Astrocyte of the spinal cord (primary cell): Measurements from ENCODE around the gene TBX2.

Experiments used
- DNase-seq: peaks from one replicate; pipeline ENCODE4 v3.0.0; 2011; ENCODE audit warnings: low read depth, low spot score
- H3K4me3 ChIP-seq: 2 replicates; pipeline ENCODE4 v1.5.1; 2011; ENCODE audit warnings: low read depth, mild to moderate bottlenecking, low read length, moderate library complexity
- in situ Hi-C: cut with HindIII; loops from 2 replicates; pipeline ENCODE4 v1.10.0; 2017; ENCODE audit warnings: low sequenced_read_pairs
- TF ChIP-seq, protein P1 (sequence below): IDR thresholded peaks from 2 replicates; pipeline ENCODE4 v1.5.1; 2012; ENCODE audit warnings: low read depth, mild to moderate bottlenecking, low read length, inconsistent platforms

Gene TBX2

GRCh38 chr17:61413661-61414126 is 14.1 kb downstream of the TBX2 start:
- in situ Hi-C loops, result no loop called here
- no peak for DNase-seq
- H3K4me3 ChIP-seq, result no peak overlapping the region

DNA sequence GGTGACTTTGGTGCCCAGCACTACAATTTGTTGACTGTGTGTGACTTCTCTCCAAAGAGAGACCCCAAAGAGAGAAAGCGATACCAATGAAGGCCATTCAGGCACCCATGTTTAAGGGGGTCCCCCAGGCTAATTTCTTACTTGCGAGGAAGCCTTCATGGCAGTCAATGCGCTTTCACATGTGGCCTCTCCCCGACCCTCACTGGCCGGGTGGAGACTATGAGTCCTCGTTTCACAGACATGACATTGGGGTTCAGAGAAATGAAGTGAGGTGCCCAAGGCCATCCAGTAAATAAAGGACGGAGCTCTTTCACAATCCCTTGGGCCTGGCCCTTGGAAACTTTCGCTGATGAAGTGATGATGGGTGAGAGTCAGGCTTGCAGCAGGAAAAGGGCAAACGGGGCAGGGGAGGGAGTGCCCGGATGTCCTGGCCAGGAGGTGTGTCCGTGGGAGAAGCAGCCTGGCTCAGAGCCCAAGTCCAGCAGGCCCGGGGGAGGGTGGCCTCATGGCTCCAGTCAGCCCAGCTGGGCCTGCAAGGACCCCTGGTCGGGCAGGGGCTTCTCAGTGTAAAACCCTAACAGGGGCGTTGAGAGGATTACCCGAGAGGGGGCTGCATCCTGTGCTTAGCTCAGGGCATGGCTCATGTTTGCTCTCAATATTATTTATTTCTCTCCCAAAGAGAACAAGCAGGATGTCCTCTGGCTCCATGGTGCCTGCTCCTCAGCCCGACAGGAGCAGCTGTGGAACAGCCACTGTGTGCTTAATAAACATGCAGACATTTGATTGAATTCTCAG is 14.7 kb downstream of the TBX2 start:
- in situ Hi-C loops, result no loop called here
- no peak for DNase-seq
- no peak overlapping the region for H3K4me3 ChIP-seq
- TF ChIP-seq, protein P1, sequence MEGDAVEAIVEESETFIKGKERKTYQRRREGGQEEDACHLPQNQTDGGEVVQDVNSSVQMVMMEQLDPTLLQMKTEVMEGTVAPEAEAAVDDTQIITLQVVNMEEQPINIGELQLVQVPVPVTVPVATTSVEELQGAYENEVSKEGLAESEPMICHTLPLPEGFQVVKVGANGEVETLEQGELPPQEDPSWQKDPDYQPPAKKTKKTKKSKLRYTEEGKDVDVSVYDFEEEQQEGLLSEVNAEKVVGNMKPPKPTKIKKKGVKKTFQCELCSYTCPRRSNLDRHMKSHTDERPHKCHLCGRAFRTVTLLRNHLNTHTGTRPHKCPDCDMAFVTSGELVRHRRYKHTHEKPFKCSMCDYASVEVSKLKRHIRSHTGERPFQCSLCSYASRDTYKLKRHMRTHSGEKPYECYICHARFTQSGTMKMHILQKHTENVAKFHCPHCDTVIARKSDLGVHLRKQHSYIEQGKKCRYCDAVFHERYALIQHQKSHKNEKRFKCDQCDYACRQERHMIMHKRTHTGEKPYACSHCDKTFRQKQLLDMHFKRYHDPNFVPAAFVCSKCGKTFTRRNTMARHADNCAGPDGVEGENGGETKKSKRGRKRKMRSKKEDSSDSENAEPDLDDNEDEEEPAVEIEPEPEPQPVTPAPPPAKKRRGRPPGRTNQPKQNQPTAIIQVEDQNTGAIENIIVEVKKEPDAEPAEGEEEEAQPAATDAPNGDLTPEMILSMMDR, result no peak

More at GRCh38 chr17:61413661-61414126, 14.1 kb downstream of the TBX2 start:
- TF ChIP-seq, protein P1, result no peak

DNA sequence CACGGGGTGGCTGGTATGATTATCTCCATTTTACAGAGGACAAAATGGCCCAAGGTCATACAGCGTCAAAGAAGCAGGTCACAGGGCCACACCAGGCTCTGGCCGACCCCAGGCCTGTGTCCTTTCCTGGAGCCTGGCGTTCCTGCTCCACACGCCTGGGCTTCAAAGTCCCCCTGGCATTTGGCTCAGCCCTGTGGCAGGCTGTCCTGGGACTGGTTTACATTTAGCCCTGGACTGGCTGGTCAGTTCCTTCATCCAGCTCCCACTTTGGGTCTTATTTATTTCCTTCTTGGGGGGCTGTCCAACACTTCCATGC is 15.3 kb downstream of the TBX2 start:
- TF ChIP-seq, protein P1, result no peak
- H3K4me3 ChIP-seq, result no peak overlapping the region

DNA sequence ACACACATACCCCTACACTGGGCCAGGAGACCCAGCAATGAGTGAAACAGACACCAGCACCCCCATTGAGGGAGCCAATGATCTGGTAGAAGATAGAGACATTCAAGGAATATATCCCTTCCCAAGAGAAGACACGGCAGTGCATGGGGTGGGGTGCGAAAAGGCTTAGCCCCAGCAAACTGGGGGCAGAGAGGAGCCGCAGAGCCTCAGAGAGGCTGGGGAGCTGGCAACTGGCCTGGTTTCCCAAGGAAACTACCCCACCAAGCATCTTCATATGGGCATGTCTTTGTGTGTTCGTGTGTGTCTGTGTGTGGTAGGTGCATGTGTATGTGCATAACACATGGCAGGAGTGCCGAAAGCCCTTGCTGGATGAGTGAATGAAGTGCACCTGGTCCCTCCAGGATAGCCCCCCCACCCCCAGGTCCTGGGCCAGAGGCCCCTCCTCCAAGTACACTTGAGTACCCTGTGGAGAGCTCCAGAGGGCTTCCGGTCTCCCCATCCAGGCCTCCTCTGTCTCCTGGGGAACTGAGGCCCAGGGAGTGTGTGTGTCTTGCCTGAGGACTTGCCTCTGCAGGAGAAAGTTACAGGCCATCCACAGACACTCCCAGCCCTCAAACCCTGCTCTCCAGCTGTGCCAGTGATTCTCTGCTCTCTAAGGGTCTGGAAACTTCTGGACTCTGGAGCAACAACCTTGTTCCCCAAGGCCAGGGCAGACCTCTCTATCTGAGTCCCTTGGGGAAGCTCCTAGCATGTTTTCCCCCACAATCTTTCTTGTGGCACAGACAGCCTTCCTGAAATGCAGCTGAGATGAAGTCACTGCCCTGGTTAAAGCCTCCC is 15.9 kb downstream of the TBX2 start:
- in situ Hi-C loops, result no loop called here
- TF ChIP-seq, protein P1, result no peak
- H3K4me3 ChIP-seq, result no peak overlapping the region
- no peak for DNase-seq

More for the DNA sequence above, 15.3 kb downstream of the TBX2 start:
- DNase-seq, result no peak
- in situ Hi-C loops, result no loop called here

- in situ Hi-C loops, result no loop called here
- TF ChIP-seq, protein P1, result no peak
- no peak overlapping the region for H3K4me3 ChIP-seq
- no peak for DNase-seq
These were observed 16.5 kb downstream of the TBX2 start for GRCh38 chr17:61416211-61416539.

DNA sequence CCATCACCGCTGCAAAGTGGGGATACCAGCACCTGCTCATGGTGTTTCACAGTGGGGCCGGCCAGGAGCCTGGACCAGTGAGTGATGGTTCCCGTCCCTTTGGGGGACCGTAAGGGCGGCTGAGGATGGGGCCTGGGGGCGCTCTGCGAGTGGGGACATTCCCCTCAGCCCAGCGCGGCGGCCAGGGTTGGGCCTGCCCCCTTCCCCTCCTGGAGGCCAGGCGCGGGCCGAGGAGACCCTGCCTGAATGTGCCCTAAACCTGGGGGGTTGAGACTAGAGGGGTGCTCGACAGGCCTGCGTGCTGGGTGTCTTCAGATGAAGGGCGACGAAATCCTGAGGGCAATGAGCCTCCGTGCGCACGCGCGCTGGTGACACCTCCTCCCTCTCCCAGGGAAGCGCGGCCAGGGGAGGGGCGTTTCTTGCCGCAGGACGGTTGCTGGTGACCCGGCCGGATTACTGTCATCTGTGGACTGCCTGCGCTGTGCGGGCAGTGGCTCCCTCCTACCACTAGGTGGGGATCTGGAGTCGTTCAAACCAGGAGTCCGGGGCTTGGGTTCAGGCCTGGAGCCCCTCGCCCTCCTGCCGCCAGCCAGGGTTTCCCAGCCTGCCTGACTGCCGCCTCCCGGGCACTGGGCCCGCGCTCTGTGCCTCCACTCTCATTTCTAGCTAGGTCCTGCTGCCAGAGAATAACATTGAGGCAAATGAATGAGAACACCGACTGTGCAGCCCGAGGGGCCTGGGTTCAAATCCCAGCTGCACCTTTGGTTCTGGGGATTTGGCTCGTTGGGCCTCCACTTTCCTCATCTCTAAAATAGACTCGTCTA is 17.1 kb downstream of the TBX2 start:
- in situ Hi-C loops, result no loop called here
- DNase-seq, result peak; percentile 81
- TF ChIP-seq, protein P1, result peak; percentile 97
- peak overlapping the region; percentile 12 for H3K4me3 ChIP-seq
